H1 (cell line): ENCODE measurements around the gene CENPM. TPM values are rescaled to one million over a fixed set of nuclear protein-coding genes. Genes with fewer than 3 reads are reported as not detected.

ENCODE experiments used
- polyA plus RNA-seq, 7 experiments: library from polyadenylated mRNA; depleted of rRNA in 3 of 7; stranded (reverse) in 5 of 7; unstranded in 2 of 7; fragments of >200 nt in 5 of 7; fragments of 200-250 nt in 2 of 7; gene quantifications; 1 replicate in 5 of 7; 2 replicates in 1 of 7; 4 replicates in 1 of 7; pipeline versions ENCODE4 v1.2.1 to v1.2.3, GENCODE V29; 2011 to 2013; ENCODE audit warnings: missing spikeins in 2 of 7, mixed read lengths in 2 of 7
- total RNA-seq: library from RNA; stranded (reverse); fragmentation: NEBNext Ultra II Directional; extraction: Animal tissue kit (Norgen Biotek cat#: 25700); gene quantifications from 2 replicates; pipeline ENCODE4 v1.2.1, GENCODE V29; 2021
- TF ChIP-seq, protein P1 (sequence below): fragments of 300-600 bp; sonication (generic); IDR thresholded peaks from 2 replicates; pipeline ENCODE4 v1.7.1; 2012; ENCODE audit warnings: low read length, moderate library complexity, mild to moderate bottlenecking, inconsistent platforms; ENCODE audit not compliant: insufficient replicate concordance

CENPM gene
- total and polyA plus RNA-seq, 2 of the 8 experiments (the other 6 are each of a cell fraction or from before 2014, with no cell fraction given) = 32.0 to 80.4 TPM

DNA sequence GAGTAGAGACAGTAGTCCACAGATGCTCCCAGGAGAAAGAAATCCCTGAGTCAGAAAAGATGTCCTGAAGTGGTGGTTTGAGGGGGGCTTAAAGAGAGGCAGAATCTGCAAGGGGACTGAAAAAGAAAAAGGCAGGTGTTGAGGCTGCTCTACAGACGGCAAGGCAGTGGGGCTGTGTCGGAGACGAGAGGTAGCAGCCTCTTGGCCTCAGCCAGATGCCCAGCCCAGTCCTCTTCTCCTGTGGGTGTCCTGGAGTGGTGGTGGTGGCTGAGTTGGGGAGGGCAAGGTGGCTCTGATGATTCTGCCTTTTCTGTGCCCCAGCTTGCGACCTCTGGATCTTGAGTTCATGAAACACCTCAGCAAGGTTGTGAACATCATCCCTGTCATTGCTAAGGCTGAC is 42.3 kb upstream of the CENPM start (continued):
- TF ChIP-seq, protein P1, sequence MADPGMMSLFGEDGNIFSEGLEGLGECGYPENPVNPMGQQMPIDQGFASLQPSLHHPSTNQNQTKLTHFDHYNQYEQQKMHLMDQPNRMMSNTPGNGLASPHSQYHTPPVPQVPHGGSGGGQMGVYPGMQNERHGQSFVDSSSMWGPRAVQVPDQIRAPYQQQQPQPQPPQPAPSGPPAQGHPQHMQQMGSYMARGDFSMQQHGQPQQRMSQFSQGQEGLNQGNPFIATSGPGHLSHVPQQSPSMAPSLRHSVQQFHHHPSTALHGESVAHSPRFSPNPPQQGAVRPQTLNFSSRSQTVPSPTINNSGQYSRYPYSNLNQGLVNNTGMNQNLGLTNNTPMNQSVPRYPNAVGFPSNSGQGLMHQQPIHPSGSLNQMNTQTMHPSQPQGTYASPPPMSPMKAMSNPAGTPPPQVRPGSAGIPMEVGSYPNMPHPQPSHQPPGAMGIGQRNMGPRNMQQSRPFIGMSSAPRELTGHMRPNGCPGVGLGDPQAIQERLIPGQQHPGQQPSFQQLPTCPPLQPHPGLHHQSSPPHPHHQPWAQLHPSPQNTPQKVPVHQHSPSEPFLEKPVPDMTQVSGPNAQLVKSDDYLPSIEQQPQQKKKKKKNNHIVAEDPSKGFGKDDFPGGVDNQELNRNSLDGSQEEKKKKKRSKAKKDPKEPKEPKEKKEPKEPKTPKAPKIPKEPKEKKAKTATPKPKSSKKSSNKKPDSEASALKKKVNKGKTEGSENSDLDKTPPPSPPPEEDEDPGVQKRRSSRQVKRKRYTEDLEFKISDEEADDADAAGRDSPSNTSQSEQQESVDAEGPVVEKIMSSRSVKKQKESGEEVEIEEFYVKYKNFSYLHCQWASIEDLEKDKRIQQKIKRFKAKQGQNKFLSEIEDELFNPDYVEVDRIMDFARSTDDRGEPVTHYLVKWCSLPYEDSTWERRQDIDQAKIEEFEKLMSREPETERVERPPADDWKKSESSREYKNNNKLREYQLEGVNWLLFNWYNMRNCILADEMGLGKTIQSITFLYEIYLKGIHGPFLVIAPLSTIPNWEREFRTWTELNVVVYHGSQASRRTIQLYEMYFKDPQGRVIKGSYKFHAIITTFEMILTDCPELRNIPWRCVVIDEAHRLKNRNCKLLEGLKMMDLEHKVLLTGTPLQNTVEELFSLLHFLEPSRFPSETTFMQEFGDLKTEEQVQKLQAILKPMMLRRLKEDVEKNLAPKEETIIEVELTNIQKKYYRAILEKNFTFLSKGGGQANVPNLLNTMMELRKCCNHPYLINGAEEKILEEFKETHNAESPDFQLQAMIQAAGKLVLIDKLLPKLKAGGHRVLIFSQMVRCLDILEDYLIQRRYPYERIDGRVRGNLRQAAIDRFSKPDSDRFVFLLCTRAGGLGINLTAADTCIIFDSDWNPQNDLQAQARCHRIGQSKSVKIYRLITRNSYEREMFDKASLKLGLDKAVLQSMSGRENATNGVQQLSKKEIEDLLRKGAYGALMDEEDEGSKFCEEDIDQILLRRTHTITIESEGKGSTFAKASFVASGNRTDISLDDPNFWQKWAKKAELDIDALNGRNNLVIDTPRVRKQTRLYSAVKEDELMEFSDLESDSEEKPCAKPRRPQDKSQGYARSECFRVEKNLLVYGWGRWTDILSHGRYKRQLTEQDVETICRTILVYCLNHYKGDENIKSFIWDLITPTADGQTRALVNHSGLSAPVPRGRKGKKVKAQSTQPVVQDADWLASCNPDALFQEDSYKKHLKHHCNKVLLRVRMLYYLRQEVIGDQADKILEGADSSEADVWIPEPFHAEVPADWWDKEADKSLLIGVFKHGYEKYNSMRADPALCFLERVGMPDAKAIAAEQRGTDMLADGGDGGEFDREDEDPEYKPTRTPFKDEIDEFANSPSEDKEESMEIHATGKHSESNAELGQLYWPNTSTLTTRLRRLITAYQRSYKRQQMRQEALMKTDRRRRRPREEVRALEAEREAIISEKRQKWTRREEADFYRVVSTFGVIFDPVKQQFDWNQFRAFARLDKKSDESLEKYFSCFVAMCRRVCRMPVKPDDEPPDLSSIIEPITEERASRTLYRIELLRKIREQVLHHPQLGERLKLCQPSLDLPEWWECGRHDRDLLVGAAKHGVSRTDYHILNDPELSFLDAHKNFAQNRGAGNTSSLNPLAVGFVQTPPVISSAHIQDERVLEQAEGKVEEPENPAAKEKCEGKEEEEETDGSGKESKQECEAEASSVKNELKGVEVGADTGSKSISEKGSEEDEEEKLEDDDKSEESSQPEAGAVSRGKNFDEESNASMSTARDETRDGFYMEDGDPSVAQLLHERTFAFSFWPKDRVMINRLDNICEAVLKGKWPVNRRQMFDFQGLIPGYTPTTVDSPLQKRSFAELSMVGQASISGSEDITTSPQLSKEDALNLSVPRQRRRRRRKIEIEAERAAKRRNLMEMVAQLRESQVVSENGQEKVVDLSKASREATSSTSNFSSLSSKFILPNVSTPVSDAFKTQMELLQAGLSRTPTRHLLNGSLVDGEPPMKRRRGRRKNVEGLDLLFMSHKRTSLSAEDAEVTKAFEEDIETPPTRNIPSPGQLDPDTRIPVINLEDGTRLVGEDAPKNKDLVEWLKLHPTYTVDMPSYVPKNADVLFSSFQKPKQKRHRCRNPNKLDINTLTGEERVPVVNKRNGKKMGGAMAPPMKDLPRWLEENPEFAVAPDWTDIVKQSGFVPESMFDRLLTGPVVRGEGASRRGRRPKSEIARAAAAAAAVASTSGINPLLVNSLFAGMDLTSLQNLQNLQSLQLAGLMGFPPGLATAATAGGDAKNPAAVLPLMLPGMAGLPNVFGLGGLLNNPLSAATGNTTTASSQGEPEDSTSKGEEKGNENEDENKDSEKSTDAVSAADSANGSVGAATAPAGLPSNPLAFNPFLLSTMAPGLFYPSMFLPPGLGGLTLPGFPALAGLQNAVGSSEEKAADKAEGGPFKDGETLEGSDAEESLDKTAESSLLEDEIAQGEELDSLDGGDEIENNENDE = no peak
